ENCODE data around the gene HBA1.
"Not testable (repeated sequence)": the region's sequence is repeated elsewhere in the genome, so short reads cannot be mapped to it uniquely, and the experiment has no call there.

HBA1 gene

DNA sequence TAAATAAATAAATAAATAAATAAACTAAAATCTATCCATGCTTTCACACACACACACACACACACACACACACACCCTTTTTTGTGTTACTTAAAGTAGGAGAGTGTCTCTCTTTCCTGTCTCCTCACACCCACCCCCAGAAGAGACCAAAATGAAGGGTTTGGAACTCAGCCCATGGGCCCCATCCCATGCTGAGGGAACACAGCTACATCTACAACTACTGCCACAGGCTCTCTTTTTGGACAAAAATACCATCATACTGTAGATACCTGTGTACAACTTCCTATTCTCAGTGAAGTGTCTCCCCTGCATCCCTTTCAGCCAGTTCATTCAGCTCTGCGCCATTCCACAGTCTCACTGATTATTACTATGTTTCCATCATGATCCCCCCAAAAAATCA is 5.7 kb upstream of the HBA1 start:
- H3K27ac ChIP-seq: no peak overlapping the region
- TF ChIP-seq, protein P1, sequence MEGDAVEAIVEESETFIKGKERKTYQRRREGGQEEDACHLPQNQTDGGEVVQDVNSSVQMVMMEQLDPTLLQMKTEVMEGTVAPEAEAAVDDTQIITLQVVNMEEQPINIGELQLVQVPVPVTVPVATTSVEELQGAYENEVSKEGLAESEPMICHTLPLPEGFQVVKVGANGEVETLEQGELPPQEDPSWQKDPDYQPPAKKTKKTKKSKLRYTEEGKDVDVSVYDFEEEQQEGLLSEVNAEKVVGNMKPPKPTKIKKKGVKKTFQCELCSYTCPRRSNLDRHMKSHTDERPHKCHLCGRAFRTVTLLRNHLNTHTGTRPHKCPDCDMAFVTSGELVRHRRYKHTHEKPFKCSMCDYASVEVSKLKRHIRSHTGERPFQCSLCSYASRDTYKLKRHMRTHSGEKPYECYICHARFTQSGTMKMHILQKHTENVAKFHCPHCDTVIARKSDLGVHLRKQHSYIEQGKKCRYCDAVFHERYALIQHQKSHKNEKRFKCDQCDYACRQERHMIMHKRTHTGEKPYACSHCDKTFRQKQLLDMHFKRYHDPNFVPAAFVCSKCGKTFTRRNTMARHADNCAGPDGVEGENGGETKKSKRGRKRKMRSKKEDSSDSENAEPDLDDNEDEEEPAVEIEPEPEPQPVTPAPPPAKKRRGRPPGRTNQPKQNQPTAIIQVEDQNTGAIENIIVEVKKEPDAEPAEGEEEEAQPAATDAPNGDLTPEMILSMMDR (conservative IDR thresholded peaks at IDR 0.05): no peak
- no peak for TF ChIP-seq ZFX (IDR thresholded peaks at IDR 0.05)

DNA sequence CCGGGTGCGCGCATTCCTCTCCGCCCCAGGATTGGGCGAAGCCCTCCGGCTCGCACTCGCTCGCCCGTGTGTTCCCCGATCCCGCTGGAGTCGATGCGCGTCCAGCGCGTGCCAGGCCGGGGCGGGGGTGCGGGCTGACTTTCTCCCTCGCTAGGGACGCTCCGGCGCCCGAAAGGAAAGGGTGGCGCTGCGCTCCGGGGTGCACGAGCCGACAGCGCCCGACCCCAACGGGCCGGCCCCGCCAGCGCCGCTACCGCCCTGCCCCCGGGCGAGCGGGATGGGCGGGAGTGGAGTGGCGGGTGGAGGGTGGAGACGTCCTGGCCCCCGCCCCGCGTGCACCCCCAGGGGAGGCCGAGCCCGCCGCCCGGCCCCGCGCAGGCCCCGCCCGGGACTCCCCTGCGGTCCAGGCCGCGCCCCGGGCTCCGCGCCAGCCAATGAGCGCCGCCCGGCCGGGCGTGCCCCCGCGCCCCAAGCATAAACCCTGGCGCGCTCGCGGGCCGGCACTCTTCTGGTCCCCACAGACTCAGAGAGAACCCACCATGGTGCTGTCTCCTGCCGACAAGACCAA is 4.0 kb upstream of the HBA1 start, which contains the start of gene HBA2:
Gene HBA2 (plus strand): TSS at position 503 of the 568 bp plus-strand sequence. CDS start 37 bp downstream, at position 540.
- not testable (repeated sequence) for H3K27ac ChIP-seq

DNA sequence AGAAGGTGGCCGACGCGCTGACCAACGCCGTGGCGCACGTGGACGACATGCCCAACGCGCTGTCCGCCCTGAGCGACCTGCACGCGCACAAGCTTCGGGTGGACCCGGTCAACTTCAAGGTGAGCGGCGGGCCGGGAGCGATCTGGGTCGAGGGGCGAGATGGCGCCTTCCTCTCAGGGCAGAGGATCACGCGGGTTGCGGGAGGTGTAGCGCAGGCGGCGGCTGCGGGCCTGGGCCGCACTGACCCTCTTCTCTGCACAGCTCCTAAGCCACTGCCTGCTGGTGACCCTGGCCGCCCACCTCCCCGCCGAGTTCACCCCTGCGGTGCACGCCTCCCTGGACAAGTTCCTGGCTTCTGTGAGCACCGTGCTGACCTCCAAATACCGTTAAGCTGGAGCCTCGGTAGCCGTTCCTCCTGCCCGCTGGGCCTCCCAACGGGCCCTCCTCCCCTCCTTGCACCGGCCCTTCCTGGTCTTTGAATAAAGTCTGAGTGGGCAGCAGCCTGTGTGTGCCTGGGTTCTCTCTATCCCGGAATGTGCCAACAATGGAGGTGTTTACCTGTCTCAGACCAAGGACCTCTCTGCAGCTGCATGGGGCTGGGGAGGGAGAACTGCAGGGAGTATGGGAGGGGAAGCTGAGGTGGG is 3.1 kb upstream of the HBA1 start:
- not testable (repeated sequence) for H3K27ac ChIP-seq

DNA sequence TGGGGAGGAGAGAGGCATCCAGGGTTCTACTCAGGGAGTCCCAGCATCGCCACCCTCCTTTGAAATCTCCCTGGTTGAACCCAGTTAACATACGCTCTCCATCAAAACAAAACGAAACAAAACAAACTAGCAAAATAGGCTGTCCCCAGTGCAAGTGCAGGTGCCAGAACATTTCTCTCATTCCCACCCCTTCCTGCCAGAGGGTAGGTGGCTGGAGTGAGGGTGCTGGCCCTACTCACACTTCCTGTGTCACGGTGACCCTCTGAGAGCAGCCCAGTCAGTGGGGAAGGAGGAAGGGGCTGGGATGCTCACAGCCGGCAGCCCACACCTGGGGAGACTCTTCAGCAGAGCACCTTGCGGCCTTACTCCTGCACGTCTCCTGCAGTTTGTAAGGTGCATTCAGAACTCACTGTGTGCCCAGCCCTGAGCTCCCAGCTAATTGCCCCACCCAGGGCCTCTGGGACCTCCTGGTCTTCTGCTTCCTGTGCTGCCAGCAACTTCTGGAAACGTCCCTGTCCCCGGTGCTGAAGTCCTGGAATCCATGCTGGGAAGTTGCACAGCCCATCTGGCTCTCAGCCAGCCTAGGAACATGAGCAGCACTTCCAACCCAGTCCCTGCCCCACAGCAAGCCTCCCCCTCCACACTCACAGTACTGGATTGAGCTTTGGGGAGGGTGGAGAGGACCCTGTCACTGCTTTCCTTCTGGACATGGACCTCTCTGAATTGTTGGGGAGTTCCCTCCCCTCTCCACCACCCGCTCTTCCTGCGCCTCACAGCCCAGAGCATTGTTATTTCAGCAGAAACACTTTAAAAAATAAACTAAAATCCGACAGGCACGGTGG is 2.3 kb upstream of the HBA1 start:
- not testable (repeated sequence) for H3K27ac ChIP-seq

DNA sequence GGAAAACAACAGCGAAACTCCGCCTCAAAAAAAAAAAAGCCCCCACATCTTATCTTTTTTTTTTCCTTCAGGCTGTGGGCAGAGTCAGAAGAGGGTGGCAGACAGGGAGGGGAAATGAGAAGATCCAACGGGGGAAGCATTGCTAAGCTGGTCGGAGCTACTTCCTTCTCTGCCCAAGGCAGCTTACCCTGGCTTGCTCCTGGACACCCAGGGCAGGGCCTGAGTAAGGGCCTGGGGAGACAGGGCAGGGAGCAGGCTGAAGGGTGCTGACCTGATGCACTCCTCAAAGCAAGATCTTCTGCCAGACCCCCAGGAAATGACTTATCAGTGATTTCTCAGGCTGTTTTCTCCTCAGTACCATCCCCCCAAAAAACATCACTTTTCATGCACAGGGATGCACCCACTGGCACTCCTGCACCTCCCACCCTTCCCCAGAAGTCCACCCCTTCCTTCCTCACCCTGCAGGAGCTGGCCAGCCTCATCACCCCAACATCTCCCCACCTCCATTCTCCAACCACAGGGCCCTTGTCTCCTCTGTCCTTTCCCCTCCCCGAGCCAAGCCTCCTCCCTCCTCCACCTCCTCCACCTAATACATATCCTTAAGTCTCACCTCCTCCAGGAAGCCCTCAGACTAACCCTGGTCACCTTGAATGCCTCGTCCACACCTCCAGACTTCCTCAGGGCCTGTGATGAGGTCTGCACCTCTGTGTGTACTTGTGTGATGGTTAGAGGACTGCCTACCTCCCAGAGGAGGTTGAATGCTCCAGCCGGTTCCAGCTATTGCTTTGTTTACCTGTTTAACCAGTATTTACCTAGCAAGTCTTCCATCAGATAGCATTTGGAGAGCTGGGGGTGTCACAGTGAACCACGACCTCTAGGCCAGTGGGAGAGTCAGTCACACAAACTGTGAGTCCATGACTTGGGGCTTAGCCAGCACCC is 1.2 kb upstream of the HBA1 start:
- H3K27ac ChIP-seq: no peak overlapping the region
- TF ChIP-seq, protein P1 (conservative IDR thresholded peaks at IDR 0.05): no peak
- no peak for TF ChIP-seq ZFX (IDR thresholded peaks at IDR 0.05)

DNA sequence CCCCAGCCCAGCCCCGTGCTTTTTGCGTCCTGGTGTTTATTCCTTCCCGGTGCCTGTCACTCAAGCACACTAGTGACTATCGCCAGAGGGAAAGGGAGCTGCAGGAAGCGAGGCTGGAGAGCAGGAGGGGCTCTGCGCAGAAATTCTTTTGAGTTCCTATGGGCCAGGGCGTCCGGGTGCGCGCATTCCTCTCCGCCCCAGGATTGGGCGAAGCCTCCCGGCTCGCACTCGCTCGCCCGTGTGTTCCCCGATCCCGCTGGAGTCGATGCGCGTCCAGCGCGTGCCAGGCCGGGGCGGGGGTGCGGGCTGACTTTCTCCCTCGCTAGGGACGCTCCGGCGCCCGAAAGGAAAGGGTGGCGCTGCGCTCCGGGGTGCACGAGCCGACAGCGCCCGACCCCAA is 474 bp upstream of the HBA1 start:
- not testable (repeated sequence) for H3K27ac ChIP-seq

DNA sequence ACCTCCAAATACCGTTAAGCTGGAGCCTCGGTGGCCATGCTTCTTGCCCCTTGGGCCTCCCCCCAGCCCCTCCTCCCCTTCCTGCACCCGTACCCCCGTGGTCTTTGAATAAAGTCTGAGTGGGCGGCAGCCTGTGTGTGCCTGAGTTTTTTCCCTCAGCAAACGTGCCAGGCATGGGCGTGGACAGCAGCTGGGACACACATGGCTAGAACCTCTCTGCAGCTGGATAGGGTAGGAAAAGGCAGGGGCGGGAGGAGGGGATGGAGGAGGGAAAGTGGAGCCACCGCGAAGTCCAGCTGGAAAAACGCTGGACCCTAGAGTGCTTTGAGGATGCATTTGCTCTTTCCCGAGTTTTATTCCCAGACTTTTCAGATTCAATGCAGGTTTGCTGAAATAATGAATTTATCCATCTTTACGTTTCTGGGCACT is 928 bp downstream of the HBA1 start:
- H3K27ac ChIP-seq: no peak overlapping the region
- TF ChIP-seq, protein P1 (conservative IDR thresholded peaks at IDR 0.05): no peak
- TF ChIP-seq ZFX (IDR thresholded peaks at IDR 0.05): no peak

DNA sequence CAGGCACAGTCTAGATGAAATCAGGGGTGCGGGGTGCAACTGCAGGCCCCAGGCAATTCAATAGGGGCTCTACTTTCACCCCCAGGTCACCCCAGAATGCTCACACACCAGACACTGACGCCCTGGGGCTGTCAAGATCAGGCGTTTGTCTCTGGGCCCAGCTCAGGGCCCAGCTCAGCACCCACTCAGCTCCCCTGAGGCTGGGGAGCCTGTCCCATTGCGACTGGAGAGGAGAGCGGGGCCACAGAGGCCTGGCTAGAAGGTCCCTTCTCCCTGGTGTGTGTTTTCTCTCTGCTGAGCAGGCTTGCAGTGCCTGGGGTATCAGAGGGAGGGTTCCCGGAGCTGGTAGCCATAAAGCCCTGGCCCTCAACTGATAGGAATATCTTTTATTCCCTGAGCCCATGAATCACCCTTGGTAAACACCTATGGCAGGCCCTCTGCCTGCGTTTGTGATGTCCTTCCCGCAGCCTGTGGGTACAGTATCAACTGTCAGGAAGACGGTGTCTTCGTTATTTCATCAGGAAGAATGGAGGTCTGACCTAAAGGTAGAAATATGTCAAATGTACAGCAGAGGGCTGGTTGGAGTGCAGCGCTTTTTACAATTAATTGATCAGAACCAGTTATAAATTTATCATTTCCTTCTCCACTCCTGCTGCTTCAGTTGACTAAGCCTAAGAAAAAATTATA is 1.6 kb downstream of the HBA1 start:
- TF ChIP-seq, protein P1 (conservative IDR thresholded peaks at IDR 0.05): no peak
- no peak for TF ChIP-seq ZFX (IDR thresholded peaks at IDR 0.05)

DNA sequence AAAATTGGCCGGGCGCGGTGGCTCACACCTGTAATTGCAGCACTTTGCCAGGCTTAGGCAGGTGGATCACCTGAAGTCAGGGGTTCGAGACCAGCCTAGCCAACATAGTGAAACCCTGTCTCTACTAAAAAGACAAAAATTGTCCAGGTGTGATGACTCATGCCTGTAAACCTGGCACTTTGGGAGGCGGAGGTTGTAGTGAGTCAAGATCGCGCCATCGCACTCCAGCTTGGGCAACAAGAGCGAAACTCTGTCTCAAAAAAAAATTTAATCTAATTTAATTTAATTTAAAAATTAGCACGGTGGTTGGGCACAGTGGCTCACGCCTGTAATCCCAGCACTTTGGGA is 2.2 kb downstream of the HBA1 start:
- H3K27ac ChIP-seq: no peak overlapping the region
- no peak for TF ChIP-seq ZFX (IDR thresholded peaks at IDR 0.05)

More for the DNA sequence above, 1.6 kb downstream of the HBA1 start:
- no peak overlapping the region for H3K27ac ChIP-seq

Data from C4-2B (cell line).